ENCODE measurements around the gene CRLF3.
"Not testable (repeated sequence)": the region's sequence is repeated elsewhere in the genome, so short reads cannot be mapped to it uniquely, and the experiment has no call there.

Gene CRLF3

GRCh38 chr17:30831663-30832437 is 7.4 kb upstream of the CRLF3 start, which contains the start of gene ATAD5:
ATAD5 (plus strand) TSS chr17:30831966; CDS start chr17:30832348, 382 bp downstream.
- Histone ChIP-seq H3K4me1 (ENCODE audit: control insufficient read depth, insufficient read depth, low read length, unreplicated experiment) (peaks cover 5% of the 10 kb centered on the region), H3K27ac (ENCODE audit: low read depth, low read length) (peak within 1 kb of the TSS; percentile 40), H3K79me2 (ENCODE audit: control insufficient read depth, insufficient read depth, low read length, unreplicated experiment) (peaks cover 26% of the 10 kb centered on the region)

GRCh38 chr17:30831257-30831656 is 6.8 kb upstream of the CRLF3 start:
- peak overlapping the region; percentile 40 for H3K27ac ChIP-seq (ENCODE audit: low read depth, low read length)
- H3K36me3 ChIP-seq (ENCODE audit: insufficient read depth, low read length): no peaks in the 10 kb centered on the region
- peaks cover 26% of the 10 kb centered on the region for H3K79me2 ChIP-seq (ENCODE audit: control insufficient read depth, insufficient read depth, low read length, unreplicated experiment)
- H3K4me3 ChIP-seq (ENCODE audit: low read depth, low read length): peak overlapping the region; percentile 89
- peaks cover 5% of the 10 kb centered on the region for H3K4me1 ChIP-seq (ENCODE audit: control insufficient read depth, insufficient read depth, low read length, unreplicated experiment)
- peak overlapping the region; percentile 91 for H2AFZ ChIP-seq (ENCODE audit: low read length, unreplicated experiment)
- H3K27me3 ChIP-seq (ENCODE audit: insufficient read depth, low read length): no peaks in the 10 kb centered on the region

More at GRCh38 chr17:30831663-30832437, 7.4 kb upstream of the CRLF3 start, which contains the start of gene ATAD5:
- Histone ChIP-seq H3K36me3 (ENCODE audit: insufficient read depth, low read length) (no peaks in the 10 kb centered on the region), H3K4me3 (ENCODE audit: low read depth, low read length) (peak within 1 kb of the TSS; percentile 89), H2AFZ (ENCODE audit: low read length, unreplicated experiment) (peak within 1 kb of the TSS; percentile 91), H3K27me3 (ENCODE audit: insufficient read depth, low read length) (no peaks in the 10 kb centered on the region)

GRCh38 chr17:30829022-30829421 is 4.5 kb upstream of the CRLF3 start:
- Histone ChIP-seq H3K36me3 (ENCODE audit: insufficient read depth, low read length) (no peaks in the 10 kb centered on the region), H3K4me1 (ENCODE audit: control insufficient read depth, insufficient read depth, low read length, unreplicated experiment) (peaks cover 5% of the 10 kb centered on the region), H3K79me2 (ENCODE audit: control insufficient read depth, insufficient read depth, low read length, unreplicated experiment) (peaks cover 20% of the 10 kb centered on the region), H2AFZ (ENCODE audit: low read length, unreplicated experiment) (no peak overlapping the region), H3K27me3 (ENCODE audit: insufficient read depth, low read length) (no peaks in the 10 kb centered on the region), H3K4me3 (ENCODE audit: low read depth, low read length) (no peak overlapping the region), H3K27ac (ENCODE audit: low read depth, low read length) (no peak overlapping the region)

- no peak overlapping the region for H3K27ac ChIP-seq (ENCODE audit: low read depth, low read length)
Measured at GRCh38 chr17:30827082-30827481, 2.6 kb upstream of the CRLF3 start.

DNA sequence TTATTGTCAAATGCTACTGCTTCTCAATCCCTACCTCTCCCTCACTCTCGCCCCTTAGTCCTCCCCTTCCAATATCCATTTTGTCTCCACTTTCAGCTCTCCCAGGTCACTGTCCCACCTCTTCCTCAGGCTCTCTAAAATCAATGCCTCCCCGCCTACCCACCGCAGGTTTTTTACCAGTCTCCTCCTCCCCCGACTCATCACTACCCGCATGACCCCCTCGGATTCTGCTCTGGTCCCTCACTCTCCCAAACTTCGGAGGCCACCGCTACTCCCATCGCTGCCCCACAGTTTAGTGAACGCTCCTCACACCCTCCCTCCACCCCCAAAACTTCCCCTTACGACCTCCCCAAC is 513 bp downstream of the CRLF3 start:
- Histone ChIP-seq H2AFZ (ENCODE audit: low read length, unreplicated experiment) (peak overlapping the region; percentile 90), H3K79me2 (ENCODE audit: control insufficient read depth, insufficient read depth, low read length, unreplicated experiment) (peaks cover 50% of the 10 kb centered on the region), H3K27ac (ENCODE audit: low read depth, low read length) (0 out of 2 replicates have a peak overlapping the region, but pooled peaks have one; percentile 24), H3K27me3 (ENCODE audit: insufficient read depth, low read length) (no peaks in the 10 kb centered on the region), H3K36me3 (ENCODE audit: insufficient read depth, low read length) (no peaks in the 10 kb centered on the region), H3K4me3 (ENCODE audit: low read depth, low read length) (peak overlapping the region; percentile 90), H3K4me1 (ENCODE audit: control insufficient read depth, insufficient read depth, low read length, unreplicated experiment) (peaks cover 10% of the 10 kb centered on the region)

More at GRCh38 chr17:30827082-30827481, 2.6 kb upstream of the CRLF3 start:
- H2AFZ ChIP-seq (ENCODE audit: low read length, unreplicated experiment): no peak overlapping the region
- H3K4me3 ChIP-seq (ENCODE audit: low read depth, low read length): no peak overlapping the region
- H3K36me3 ChIP-seq (ENCODE audit: insufficient read depth, low read length): no peaks in the 10 kb centered on the region
- peaks cover 24% of the 10 kb centered on the region for H3K79me2 ChIP-seq (ENCODE audit: control insufficient read depth, insufficient read depth, low read length, unreplicated experiment)
- no peaks in the 10 kb centered on the region for H3K27me3 ChIP-seq (ENCODE audit: insufficient read depth, low read length)
- peaks cover 9% of the 10 kb centered on the region for H3K4me1 ChIP-seq (ENCODE audit: control insufficient read depth, insufficient read depth, low read length, unreplicated experiment)

DNA sequence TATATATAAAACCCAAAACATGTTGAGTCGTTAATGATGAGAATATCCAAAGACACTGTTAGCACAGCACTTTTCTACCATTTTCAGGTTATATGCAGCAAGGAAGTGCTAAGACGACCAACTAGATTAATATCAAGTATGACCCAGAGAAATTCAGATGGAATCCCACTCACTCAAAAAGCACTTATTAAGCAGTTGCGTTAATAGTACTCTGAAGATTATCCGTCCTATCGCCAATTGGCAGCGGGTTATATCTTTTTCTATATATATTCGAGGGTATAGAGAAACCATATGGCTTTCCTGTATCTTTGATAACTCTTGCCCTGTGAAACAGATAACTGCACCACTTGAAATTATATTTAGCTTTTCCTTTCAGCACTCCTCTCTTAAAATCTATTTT is 1.1 kb downstream of the CRLF3 start:
- Histone ChIP-seq H3K36me3 (ENCODE audit: insufficient read depth, low read length) (no peaks in the 10 kb centered on the region), H2AFZ (ENCODE audit: low read length, unreplicated experiment) (peak overlapping the region; percentile 90), H3K4me3 (ENCODE audit: low read depth, low read length) (peak overlapping the region; percentile 90), H3K27ac (ENCODE audit: low read depth, low read length) (no peak overlapping the region), H3K27me3 (ENCODE audit: insufficient read depth, low read length) (no peaks in the 10 kb centered on the region), H3K4me1 (ENCODE audit: control insufficient read depth, insufficient read depth, low read length, unreplicated experiment) (peaks cover 10% of the 10 kb centered on the region), H3K79me2 (ENCODE audit: control insufficient read depth, insufficient read depth, low read length, unreplicated experiment) (peaks cover 55% of the 10 kb centered on the region)

- peak overlapping the region; percentile 90 for H3K4me3 ChIP-seq (ENCODE audit: low read depth, low read length)
- H3K79me2 ChIP-seq (ENCODE audit: control insufficient read depth, insufficient read depth, low read length, unreplicated experiment): peaks cover 55% of the 10 kb centered on the region
- not testable (repeated sequence) for H3K36me3 ChIP-seq (ENCODE audit: insufficient read depth, low read length); H3K27ac ChIP-seq (ENCODE audit: low read depth, low read length); H2AFZ ChIP-seq (ENCODE audit: low read length, unreplicated experiment); H3K27me3 ChIP-seq (ENCODE audit: insufficient read depth, low read length)
- peaks cover 10% of the 10 kb centered on the region for H3K4me1 ChIP-seq (ENCODE audit: control insufficient read depth, insufficient read depth, low read length, unreplicated experiment)
Measured at GRCh38 chr17:30822919-30823318, 1.6 kb downstream of the CRLF3 start.

GRCh38 chr17:30821871-30822723 is 2.4 kb downstream of the CRLF3 start:
- Histone ChIP-seq H3K27me3 (ENCODE audit: insufficient read depth, low read length) (no peaks in the 10 kb centered on the region), H3K4me3 (ENCODE audit: low read depth, low read length) (peak overlapping the region; percentile 90), H3K27ac (ENCODE audit: low read depth, low read length) (no peak overlapping the region)

GRCh38 chr17:30819971-30820705 is 4.4 kb downstream of the CRLF3 start:
- no peak overlapping the region for H3K4me3 ChIP-seq (ENCODE audit: low read depth, low read length)

More at GRCh38 chr17:30821871-30822723, 2.4 kb downstream of the CRLF3 start:
- H2AFZ ChIP-seq (ENCODE audit: low read length, unreplicated experiment): no peak overlapping the region
- no peaks in the 10 kb centered on the region for H3K36me3 ChIP-seq (ENCODE audit: insufficient read depth, low read length)
- peaks cover 56% of the 10 kb centered on the region for H3K79me2 ChIP-seq (ENCODE audit: control insufficient read depth, insufficient read depth, low read length, unreplicated experiment)
- peaks cover 10% of the 10 kb centered on the region for H3K4me1 ChIP-seq (ENCODE audit: control insufficient read depth, insufficient read depth, low read length, unreplicated experiment)

GRCh38 chr17:30816165-30816564 is 8.3 kb downstream of the CRLF3 start:
- H3K79me2 ChIP-seq (ENCODE audit: control insufficient read depth, insufficient read depth, low read length, unreplicated experiment): peaks cover 37% of the 10 kb centered on the region
- H3K4me1 ChIP-seq (ENCODE audit: control insufficient read depth, insufficient read depth, low read length, unreplicated experiment): peaks cover 13% of the 10 kb centered on the region
- H3K36me3 ChIP-seq (ENCODE audit: insufficient read depth, low read length): no peaks in the 10 kb centered on the region

More at GRCh38 chr17:30819971-30820705, 4.4 kb downstream of the CRLF3 start:
- Histone ChIP-seq H3K79me2 (ENCODE audit: control insufficient read depth, insufficient read depth, low read length, unreplicated experiment) (peaks cover 61% of the 10 kb centered on the region), H3K27me3 (ENCODE audit: insufficient read depth, low read length) (no peaks in the 10 kb centered on the region), H3K4me1 (ENCODE audit: control insufficient read depth, insufficient read depth, low read length, unreplicated experiment) (peaks cover 10% of the 10 kb centered on the region), H3K36me3 (ENCODE audit: insufficient read depth, low read length) (no peaks in the 10 kb centered on the region), H3K27ac (ENCODE audit: low read depth, low read length) (no peak overlapping the region), H2AFZ (ENCODE audit: low read length, unreplicated experiment) (no peak overlapping the region)

More at GRCh38 chr17:30816165-30816564, 8.3 kb downstream of the CRLF3 start:
- Histone ChIP-seq H3K27ac (ENCODE audit: low read depth, low read length) (no peak overlapping the region), H3K27me3 (ENCODE audit: insufficient read depth, low read length) (no peaks in the 10 kb centered on the region), H3K4me3 (ENCODE audit: low read depth, low read length) (no peak overlapping the region), H2AFZ (ENCODE audit: low read length, unreplicated experiment) (no peak overlapping the region)

Data from ACC112 (cell line).